ENCODE results near the gene HSF2. TPM values are rescaled to one million over a fixed set of nuclear protein-coding genes. Genes with fewer than 3 reads are reported as not detected.
A peak's percentile ranks its signal among the peaks of the same experiment; 100 is the strongest.

Gene HSF2
- total and polyA plus RNA-seq, 2 of the 13 experiments (the other 11 are each of a cell fraction or from before 2014, with no cell fraction given) = 24.8 to 26.4 TPM

DNA sequence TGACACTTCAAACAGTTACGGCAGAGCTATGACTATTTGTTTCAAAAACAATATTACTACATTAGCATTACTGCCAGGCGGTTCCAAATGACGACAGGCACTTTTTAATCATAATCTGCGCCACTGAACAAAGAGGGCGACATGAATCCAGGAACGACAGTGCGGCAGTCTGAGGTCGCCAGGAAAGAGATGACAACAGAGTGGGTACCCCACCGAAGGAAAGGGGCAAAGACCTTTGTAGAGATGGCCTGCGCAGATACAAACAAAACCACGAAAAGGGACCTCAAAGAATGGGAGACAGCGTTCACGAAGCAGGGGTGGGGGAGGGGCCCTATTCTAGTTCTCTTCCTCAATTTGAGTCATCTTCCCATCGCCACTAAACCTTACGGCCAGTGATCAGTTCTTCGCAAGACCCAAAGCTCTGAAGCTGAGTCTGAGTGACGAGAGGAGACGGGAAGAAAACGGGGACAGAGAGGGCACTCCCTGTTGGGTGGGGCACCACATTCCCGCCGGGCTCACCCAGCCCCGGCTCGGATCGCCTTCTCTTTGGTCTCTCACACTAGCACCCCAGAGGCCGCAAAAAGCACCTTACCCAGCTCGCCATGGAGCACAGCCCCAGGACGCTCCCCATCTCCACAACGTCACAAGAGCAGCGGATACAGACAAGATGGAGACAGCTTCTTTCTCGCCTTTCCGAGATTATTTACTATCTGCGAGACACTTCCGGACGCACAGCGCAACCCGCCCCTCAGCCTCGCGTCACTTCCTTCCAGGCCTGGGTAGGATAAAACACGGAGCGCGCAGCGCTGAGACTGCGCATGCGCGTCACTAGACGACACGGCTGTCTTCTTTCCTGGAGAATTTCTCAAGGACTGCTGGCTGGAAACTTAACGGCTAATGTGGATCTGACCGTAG, 71.9 kb downstream of the HSF2 start, which contains the start of gene SERINC1 (continued):
- TF ChIP-seq ZNF777 (CRISPR knock-in tag; IDR thresholded peaks at IDR 0.05) = no peak; the same call in 1 of the 2 replicates
- TF ChIP-seq PTBP1 (IDR thresholded peaks at IDR 0.05; ENCODE audit: low read depth, low read length, poor library complexity, severe bottlenecking) = no peak
- TF ChIP-seq STAT5B (CRISPR knock-in tag; IDR thresholded peaks at IDR 0.05) = no peak
- TF ChIP-seq CBX1 (IDR thresholded peaks at IDR 0.05; ENCODE audit: low read depth) = peak; percentile 28
- TF ChIP-seq MTF2 (CRISPR knock-in tag; IDR thresholded peaks at IDR 0.05; ENCODE audit: borderline replicate concordance) = 0 out of 2 replicates have a peak, but pooled peaks have one; percentile 65
- TF ChIP-seq ZFAT (CRISPR knock-in tag; conservative IDR thresholded peaks at IDR 0.05) = no peak
- TF ChIP-seq, protein P1, sequence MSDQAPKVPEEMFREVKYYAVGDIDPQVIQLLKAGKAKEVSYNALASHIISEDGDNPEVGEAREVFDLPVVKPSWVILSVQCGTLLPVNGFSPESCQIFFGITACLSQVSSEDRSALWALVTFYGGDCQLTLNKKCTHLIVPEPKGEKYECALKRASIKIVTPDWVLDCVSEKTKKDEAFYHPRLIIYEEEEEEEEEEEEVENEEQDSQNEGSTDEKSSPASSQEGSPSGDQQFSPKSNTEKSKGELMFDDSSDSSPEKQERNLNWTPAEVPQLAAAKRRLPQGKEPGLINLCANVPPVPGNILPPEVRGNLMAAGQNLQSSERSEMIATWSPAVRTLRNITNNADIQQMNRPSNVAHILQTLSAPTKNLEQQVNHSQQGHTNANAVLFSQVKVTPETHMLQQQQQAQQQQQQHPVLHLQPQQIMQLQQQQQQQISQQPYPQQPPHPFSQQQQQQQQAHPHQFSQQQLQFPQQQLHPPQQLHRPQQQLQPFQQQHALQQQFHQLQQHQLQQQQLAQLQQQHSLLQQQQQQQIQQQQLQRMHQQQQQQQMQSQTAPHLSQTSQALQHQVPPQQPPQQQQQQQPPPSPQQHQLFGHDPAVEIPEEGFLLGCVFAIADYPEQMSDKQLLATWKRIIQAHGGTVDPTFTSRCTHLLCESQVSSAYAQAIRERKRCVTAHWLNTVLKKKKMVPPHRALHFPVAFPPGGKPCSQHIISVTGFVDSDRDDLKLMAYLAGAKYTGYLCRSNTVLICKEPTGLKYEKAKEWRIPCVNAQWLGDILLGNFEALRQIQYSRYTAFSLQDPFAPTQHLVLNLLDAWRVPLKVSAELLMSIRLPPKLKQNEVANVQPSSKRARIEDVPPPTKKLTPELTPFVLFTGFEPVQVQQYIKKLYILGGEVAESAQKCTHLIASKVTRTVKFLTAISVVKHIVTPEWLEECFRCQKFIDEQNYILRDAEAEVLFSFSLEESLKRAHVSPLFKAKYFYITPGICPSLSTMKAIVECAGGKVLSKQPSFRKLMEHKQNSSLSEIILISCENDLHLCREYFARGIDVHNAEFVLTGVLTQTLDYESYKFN (CRISPR knock-in tag; conservative IDR thresholded peaks at IDR 0.05) = peak; percentile 41; the same call in 1 of the 2 replicates
- TF ChIP-seq ZIK1 (CRISPR knock-in tag; IDR thresholded peaks at IDR 0.05; ENCODE audit: borderline replicate concordance, low read depth) = no peak; the same call in 1 of the 2 replicates
- TF ChIP-seq, protein P2, sequence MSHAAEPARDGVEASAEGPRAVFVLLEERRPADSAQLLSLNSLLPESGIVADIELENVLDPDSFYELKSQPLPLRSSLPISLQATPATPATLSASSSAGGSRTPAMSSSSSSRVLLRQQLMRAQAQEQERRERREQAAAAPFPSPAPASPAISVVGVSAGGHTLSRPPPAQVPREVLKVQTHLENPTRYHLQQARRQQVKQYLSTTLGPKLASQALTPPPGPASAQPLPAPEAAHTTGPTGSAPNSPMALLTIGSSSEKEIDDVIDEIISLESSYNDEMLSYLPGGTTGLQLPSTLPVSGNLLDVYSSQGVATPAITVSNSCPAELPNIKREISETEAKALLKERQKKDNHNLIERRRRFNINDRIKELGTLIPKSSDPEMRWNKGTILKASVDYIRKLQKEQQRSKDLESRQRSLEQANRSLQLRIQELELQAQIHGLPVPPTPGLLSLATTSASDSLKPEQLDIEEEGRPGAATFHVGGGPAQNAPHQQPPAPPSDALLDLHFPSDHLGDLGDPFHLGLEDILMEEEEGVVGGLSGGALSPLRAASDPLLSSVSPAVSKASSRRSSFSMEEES (CRISPR knock-in tag; IDR thresholded peaks at IDR 0.05) = 0 out of 2 replicates have a peak, but pooled peaks have one; percentile 32
- peak; percentile 95; the same call in 1 of the 2 replicates for TF ChIP-seq KDM5B (CRISPR knock-in tag; IDR thresholded peaks at IDR 0.05; ENCODE audit: borderline replicate concordance)
- peak; percentile 27 for TF ChIP-seq PHF5A (CRISPR knock-in tag; IDR thresholded peaks at IDR 0.05; ENCODE audit: low read depth, unreplicated experiment)
- no peak for TF ChIP-seq TRIM24 (CRISPR knock-in tag; IDR thresholded peaks at IDR 0.05)
- no peak for TF ChIP-seq AGO1 (IDR thresholded peaks at IDR 0.05; ENCODE audit: low read depth, low read length, poor library complexity, severe bottlenecking)
- TF ChIP-seq HDAC1 (CRISPR knock-in tag; IDR thresholded peaks at IDR 0.05) = no peak; the same call in none of the 2 replicates
- TF ChIP-seq ZNF143 (CRISPR knock-in tag; IDR thresholded peaks at IDR 0.05) = 0 out of 2 replicates have a peak, but pooled peaks have one; percentile 18
- TF ChIP-seq ZNF772 (CRISPR knock-in tag; IDR thresholded peaks at IDR 0.05) = peak; percentile 85; the same call in 1 of the 2 replicates
- TF ChIP-seq, protein P3, sequence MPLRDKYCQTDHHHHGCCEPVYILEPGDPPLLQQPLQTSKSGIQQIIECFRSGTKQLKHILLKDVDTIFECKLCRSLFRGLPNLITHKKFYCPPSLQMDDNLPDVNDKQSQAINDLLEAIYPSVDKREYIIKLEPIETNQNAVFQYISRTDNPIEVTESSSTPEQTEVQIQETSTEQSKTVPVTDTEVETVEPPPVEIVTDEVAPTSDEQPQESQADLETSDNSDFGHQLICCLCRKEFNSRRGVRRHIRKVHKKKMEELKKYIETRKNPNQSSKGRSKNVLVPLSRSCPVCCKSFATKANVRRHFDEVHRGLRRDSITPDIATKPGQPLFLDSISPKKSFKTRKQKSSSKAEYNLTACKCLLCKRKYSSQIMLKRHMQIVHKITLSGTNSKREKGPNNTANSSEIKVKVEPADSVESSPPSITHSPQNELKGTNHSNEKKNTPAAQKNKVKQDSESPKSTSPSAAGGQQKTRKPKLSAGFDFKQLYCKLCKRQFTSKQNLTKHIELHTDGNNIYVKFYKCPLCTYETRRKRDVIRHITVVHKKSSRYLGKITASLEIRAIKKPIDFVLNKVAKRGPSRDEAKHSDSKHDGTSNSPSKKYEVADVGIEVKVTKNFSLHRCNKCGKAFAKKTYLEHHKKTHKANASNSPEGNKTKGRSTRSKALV (CRISPR knock-in tag; IDR thresholded peaks at IDR 0.05) = peak; percentile 37; the same call in 1 of the 2 replicates
- TF ChIP-seq, protein P4, sequence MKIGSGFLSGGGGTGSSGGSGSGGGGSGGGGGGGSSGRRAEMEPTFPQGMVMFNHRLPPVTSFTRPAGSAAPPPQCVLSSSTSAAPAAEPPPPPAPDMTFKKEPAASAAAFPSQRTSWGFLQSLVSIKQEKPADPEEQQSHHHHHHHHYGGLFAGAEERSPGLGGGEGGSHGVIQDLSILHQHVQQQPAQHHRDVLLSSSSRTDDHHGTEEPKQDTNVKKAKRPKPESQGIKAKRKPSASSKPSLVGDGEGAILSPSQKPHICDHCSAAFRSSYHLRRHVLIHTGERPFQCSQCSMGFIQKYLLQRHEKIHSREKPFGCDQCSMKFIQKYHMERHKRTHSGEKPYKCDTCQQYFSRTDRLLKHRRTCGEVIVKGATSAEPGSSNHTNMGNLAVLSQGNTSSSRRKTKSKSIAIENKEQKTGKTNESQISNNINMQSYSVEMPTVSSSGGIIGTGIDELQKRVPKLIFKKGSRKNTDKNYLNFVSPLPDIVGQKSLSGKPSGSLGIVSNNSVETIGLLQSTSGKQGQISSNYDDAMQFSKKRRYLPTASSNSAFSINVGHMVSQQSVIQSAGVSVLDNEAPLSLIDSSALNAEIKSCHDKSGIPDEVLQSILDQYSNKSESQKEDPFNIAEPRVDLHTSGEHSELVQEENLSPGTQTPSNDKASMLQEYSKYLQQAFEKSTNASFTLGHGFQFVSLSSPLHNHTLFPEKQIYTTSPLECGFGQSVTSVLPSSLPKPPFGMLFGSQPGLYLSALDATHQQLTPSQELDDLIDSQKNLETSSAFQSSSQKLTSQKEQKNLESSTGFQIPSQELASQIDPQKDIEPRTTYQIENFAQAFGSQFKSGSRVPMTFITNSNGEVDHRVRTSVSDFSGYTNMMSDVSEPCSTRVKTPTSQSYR (CRISPR knock-in tag; IDR thresholded peaks at IDR 0.05; ENCODE audit: borderline replicate concordance) = peak; percentile 94
